ENCODE data around the gene DNM3. TPM values are rescaled to one million over a fixed set of nuclear protein-coding genes. Genes with fewer than 3 reads are reported as not detected.

Gene DNM3
- total and polyA plus RNA-seq, 10 of the 15 experiments (the other 5 are each of a cell fraction or from before 2014, with no cell fraction given) = 0.03 to 1.5 (median 0.08) TPM; not detected in 3

- ChIA-PET SMC1A (ENCODE audit: uncharacterized antibody, unreplicated experiment) (interaction anchor here (1.7 to 2.0 kb wide), 2 partner anchors 61 to 124 kb away, joined by 4 read pairs; no protein-coding TSS in a partner anchor), POLR2A (interaction anchor here (1.0 kb wide), 1 partner anchor 11 kb away, joined by 6 read pairs; no protein-coding TSS in a partner anchor), RAD21 (ENCODE audit: unreplicated experiment) (no interaction called here), CTCF (interaction anchor here (1.1 kb wide), 1 partner anchor 8 kb away, joined by 3 read pairs; no protein-coding TSS in a partner anchor)
- DNase-seq (ENCODE audit: low read depth, low spot score) (no peak), ATAC-seq (no peak), FAIRE-seq (no peak)
- Histone ChIP-seq H3K9me3 (replicated peaks; ENCODE audit: control insufficient read depth, insufficient read depth, low read length) (no peaks in the 10 kb centered on the region), H3K36me3 (ENCODE audit: control insufficient read depth in 2 of 2, insufficient read depth in 2 of 2, low read length in 1 of 2) (no peaks in the 10 kb centered on the region), H3K9ac (ENCODE audit: control insufficient read depth, insufficient read depth, low read length) (no peak overlapping the region), H3K79me2 (ENCODE audit: control insufficient read depth, insufficient read depth, low read length) (no peaks in the 10 kb centered on the region), H3K27ac (ENCODE audit: control insufficient read depth, insufficient read depth) (no peak overlapping the region), H3K27me3 (replicated peaks in 1 of 2; ENCODE audit: control insufficient read depth in 2 of 2, insufficient read depth in 2 of 2, low read length in 1 of 2) (no peaks in the 10 kb centered on the region), H3K4me1 (ENCODE audit: control insufficient read depth, insufficient read depth, low read length) (peaks cover 16% of the 10 kb centered on the region), H4K20me1 (ENCODE audit: control insufficient read depth, insufficient read depth) (no peaks in the 10 kb centered on the region), H3K4me2 (ENCODE audit: control insufficient read depth, insufficient read depth) (no peak overlapping the region), H3K4me3 (no peak overlapping the region), H2AFZ (ENCODE audit: control insufficient read depth, low read depth, low read length) (no peak overlapping the region)
- intact Hi-C loops (cut with micrococcal nuclease; ENCODE audit: unreplicated experiment) = loop anchor here (10.0 kb wide), 1 partner anchor 181 kb away; no protein-coding TSS in a partner anchor
- in situ Hi-C loops (cut with MboI) = no loop called here
- BruUV-seq (replicated peaks) = no TSS peak
- 100% methylated on average over 1 of the region's 1 CpG for WGBS (ENCODE audit: insufficient coverage, insufficient replicate concordance, low lambda C conversion rate, missing lambda C conversion rate)
- TF ChIP-seq RELA (IDR thresholded peaks at IDR 0.05; ENCODE audit: borderline replicate concordance, partially characterized antibody) (no peak), REST (IDR thresholded peaks at IDR 0.05; ENCODE audit: low read depth, low read length) (no peak), POU2F2 (IDR thresholded peaks at IDR 0.05; ENCODE audit: borderline replicate concordance, low read depth, low read length) (no peak), SUPT20H (IDR thresholded peaks at IDR 0.05; ENCODE audit: borderline replicate concordance, control insufficient read depth, low read depth, low read length) (no peak), ZBTB40 (IDR thresholded peaks at IDR 0.05; ENCODE audit: borderline replicate concordance) (no peak), NBN (IDR thresholded peaks at IDR 0.05) (no peak), RELB (IDR thresholded peaks at IDR 0.05; ENCODE audit: low read depth) (no peak), CBFB (IDR thresholded peaks at IDR 0.05; ENCODE audit: low read depth) (no peak), YBX1 (IDR thresholded peaks at IDR 0.05) (no peak), CREM (IDR thresholded peaks at IDR 0.05; ENCODE audit: low read depth) (no peak)
Measured at GRCh38 chr1:172275478-172275877, 434.2 kb downstream of the DNM3 start.

All from GM12878 (cell line).